Fibroblast of skin of right quadriceps (primary cell): ENCODE results near the gene SETD2.

ENCODE experiments used
- DNase-seq: peaks from one replicate; pipeline ENCODE4 v3.0.0-alpha.2; 2013

The SETD2 gene

GRCh38 chr3:46994801-46995731 is 168.8 kb downstream of the SETD2 start:
- DNase-seq: no peak

GRCh38 chr3:46993986-46994385 is 169.9 kb downstream of the SETD2 start:
- no peak for DNase-seq

GRCh38 chr3:46993292-46993691 is 170.6 kb downstream of the SETD2 start:
- no peak for DNase-seq

- no peak for DNase-seq
Observed at GRCh38 chr3:46992231-46992630, 171.7 kb downstream of the SETD2 start.

GRCh38 chr3:46991406-46992165 is 172.3 kb downstream of the SETD2 start:
- DNase-seq: no peak

- DNase-seq: no peak
Observed at GRCh38 chr3:46990573-46991374, 173.1 kb downstream of the SETD2 start.

GRCh38 chr3:46989146-46989810 is 174.6 kb downstream of the SETD2 start:
- no peak for DNase-seq

- DNase-seq: no peak
Observed at GRCh38 chr3:46988616-46989015, 175.3 kb downstream of the SETD2 start.

- peak; percentile 46 for DNase-seq
Observed at GRCh38 chr3:46987743-46988401, 176.0 kb downstream of the SETD2 start.

- no peak for DNase-seq
Observed at GRCh38 chr3:46987319-46987742, 176.6 kb downstream of the SETD2 start.

- no peak for DNase-seq
Observed at GRCh38 chr3:46986782-46987310, 177.1 kb downstream of the SETD2 start.

- no peak for DNase-seq
Observed at GRCh38 chr3:46986055-46986730, 177.7 kb downstream of the SETD2 start.

GRCh38 chr3:46985588-46985987 is 178.3 kb downstream of the SETD2 start:
- no peak for DNase-seq

GRCh38 chr3:46984591-46985459 is 179.1 kb downstream of the SETD2 start:
- DNase-seq: no peak

GRCh38 chr3:46982546-46982945 is 181.4 kb downstream of the SETD2 start:
- DNase-seq: no peak

- no peak for DNase-seq
Observed at GRCh38 chr3:46981932-46982471, 181.9 kb downstream of the SETD2 start.

GRCh38 chr3:46979958-46980497 is 183.9 kb downstream of the SETD2 start:
- no peak for DNase-seq

GRCh38 chr3:46978985-46979944 is 184.6 kb downstream of the SETD2 start, which contains the start of gene NBEAL2:
TSS of gene NBEAL2 (plus strand) at chr3:46979666. CDS start at chr3:46979862, 196 bp downstream.
- peak; percentile 87 for DNase-seq
